GM12892 (cell line): Measurements from ENCODE around the gene C6orf136.

Experiments used
- POLR2A ChIP-seq: IDR thresholded peaks from 2 replicates; pipeline ENCODE4 v1.6.1; 2011; ENCODE audit warnings: low read depth, low read length, control low read depth
- POLR2AphosphoS5 ChIP-seq: IDR thresholded peaks from 2 replicates; pipeline ENCODE4 v1.6.1; 2011; ENCODE audit warnings: low read depth, low read length, control low read depth

- TF ChIP-seq POLR2A (no peak), POLR2AphosphoS5 (no peak)
These were observed 43.0 kb upstream of the C6orf136 start for GRCh38 chr6:30603961-30604360.
